GM12878 (cell line): ENCODE data around the gene ARSA. TPM values are rescaled to one million over a fixed set of nuclear protein-coding genes. Genes with fewer than 3 reads are reported as not detected.

Experiments
- ATF2 ChIP-seq: IDR thresholded peaks from 2 replicates; pipeline ENCODE4 v1.6.1; 2012; ENCODE audit warnings: low read length, inconsistent platforms
- CBFB ChIP-seq: IDR thresholded peaks from 2 replicates; pipeline ENCODE4 v1.6.1; 2016; ENCODE audit warnings: antibody characterized with exemption, low read depth
- CHD2 ChIP-seq: IDR thresholded peaks from 2 replicates; pipeline ENCODE4 v1.6.1; 2011; ENCODE audit warnings: low read depth, low read length, improper control_type of control experiment, borderline replicate concordance
- E4F1 ChIP-seq: fragments of 450-650 bp; IDR thresholded peaks from 2 replicates; pipeline ENCODE4 v1.6.1; 2018; ENCODE audit warnings: borderline replicate concordance, mild to moderate bottlenecking; ENCODE audit not compliant: partially characterized antibody
- EP300 ChIP-seq, 2 experiments: fragments of 150-350 bp in 1 of 2; IDR thresholded peaks; 2 replicates each; pipeline ENCODE4 v1.6.1; 2011 to 2012; ENCODE audit warnings: low read depth in 2 of 2, low read length in 2 of 2, borderline replicate concordance in 1 of 2, improper control_type of control experiment in 1 of 2, inconsistent platforms in 1 of 2; ENCODE audit not compliant: control insufficient read depth in 1 of 2
- HCFC1 ChIP-seq: fragments of 150-350 bp; IDR thresholded peaks from 2 replicates; pipeline ENCODE4 v1.6.1; 2014; ENCODE audit warnings: low read length
- HDAC6 ChIP-seq: fragments of 200-600 bp; sonication (generic); IDR thresholded peaks from one replicate; pipeline ENCODE4 v1.8.0; 2017; ENCODE audit warnings: antibody characterized with exemption; ENCODE audit not compliant: unreplicated experiment
- JUNB ChIP-seq: IDR thresholded peaks from 2 replicates; pipeline ENCODE4 v1.6.1; 2016; ENCODE audit warnings: antibody characterized with exemption, mild to moderate bottlenecking
- LARP7 ChIP-seq: fragments of 450-650 bp; IDR thresholded peaks from 2 replicates; pipeline ENCODE4 v1.6.1; 2017; ENCODE audit warnings: mild to moderate bottlenecking
- PAX5 ChIP-seq: IDR thresholded peaks from 2 replicates; pipeline ENCODE4 v1.6.1; 2011; ENCODE audit warnings: low read depth, low read length, borderline replicate concordance
- SMAD1 ChIP-seq: fragments of 450-650 bp; IDR thresholded peaks from 2 replicates; pipeline ENCODE4 v1.6.1; 2018; ENCODE audit warnings: mild to moderate bottlenecking, low read depth; ENCODE audit not compliant: partially characterized antibody
- SP1 ChIP-seq: IDR thresholded peaks from one replicate; pipeline ENCODE4 v1.6.1; 2011; ENCODE audit warnings: low read depth, low read length
- SREBF1 ChIP-seq: IDR thresholded peaks from 2 replicates; pipeline ENCODE4 v1.6.1; 2012; ENCODE audit warnings: mild to moderate bottlenecking, low read length
- SUZ12 ChIP-seq: fragments of 200-600 bp; sonication (generic); IDR thresholded peaks from one replicate; pipeline ENCODE4 v1.6.1; 2018; ENCODE audit warnings: antibody characterized with exemption, mild to moderate bottlenecking; ENCODE audit not compliant: unreplicated experiment
- TCF7 ChIP-seq: IDR thresholded peaks from 2 replicates; pipeline ENCODE4 v1.6.1; 2014; ENCODE audit warnings: antibody characterized with exemption, borderline replicate concordance
- USF2 ChIP-seq: IDR thresholded peaks from 2 replicates; pipeline ENCODE4 v1.6.1; 2011; ENCODE audit warnings: low read depth, low read length, improper control_type of control experiment, borderline replicate concordance
- ZNF384 ChIP-seq: IDR thresholded peaks from 2 replicates; pipeline ENCODE4 v1.6.1; 2012; ENCODE audit warnings: low read depth, mild to moderate bottlenecking, low read length, improper control_type of control experiment, borderline replicate concordance
- polyA plus RNA-seq, 11 experiments: library from polyadenylated mRNA; depleted of rRNA in 4 of 11; unstranded in 6 of 11; stranded (reverse) in 5 of 11; fragments of >200 nt; fragmentation: Nextera tagmentation in 4 of 11; fragmentation: Illumina TruSeq in 1 of 11; extraction: Ambion mirVana in 4 of 11; extraction: Trizol in 1 of 11; gene quantifications; 1 replicate in 1 of 11; 2 replicates in 10 of 11; pipeline versions ENCODE4 v1.2.1 to v1.2.3, GENCODE V29; 2011 to 2016; ENCODE audit warnings: inconsistent platforms in 2 of 11, missing spikeins in 2 of 11, low read depth in 1 of 11
- total RNA-seq, 4 experiments: library from RNA; depleted of rRNA in 3 of 4; stranded (reverse); fragments of >200 nt in 3 of 4; fragmentation: Illumina TruSeq in 1 of 4; extraction: Trizol in 1 of 4; gene quantifications; 2 replicates each; pipeline versions ENCODE4 v1.2.1 to v1.2.3, GENCODE V29; 2013 to 2021
- TF ChIP-seq, protein P1 (sequence below): IDR thresholded peaks from 2 replicates; pipeline ENCODE4 v1.6.1; 2012; ENCODE audit warnings: mild to moderate bottlenecking, low read depth, low read length
- TF ChIP-seq, protein P2 (sequence below): fragments of 150-350 bp; IDR thresholded peaks from 2 replicates; pipeline ENCODE4 v1.6.1; 2016; ENCODE audit warnings: low read depth, low read length

Gene ARSA
- total and polyA plus RNA-seq, 10 of the 15 experiments (the other 5 are each of a cell fraction or from before 2014, with no cell fraction given), result 0.39 to 26.3 (median 9.8) TPM

GRCh38 chr22:50621356-50621880, 6.5 kb downstream of the ARSA start (continued):
- TF ChIP-seq EP300 (IDR thresholded peaks at IDR 0.05; ENCODE audit: borderline replicate concordance in 1 of 2, control insufficient read depth in 1 of 2, low read depth in 2 of 2, low read length in 2 of 2) (peak in 1 of 2 experiments; percentile 42; a peak in 2 of 4 replicates), SMAD1 (no peak), PAX5 (peak; percentile 53; the same call in 1 of the 2 replicates), SUZ12 (no peak), CHD2 (no peak), E4F1 (no peak), LARP7 (no peak), CBFB (0 out of 2 replicates have a peak, but pooled peaks have one; percentile 49), HDAC6 (no peak), SREBF1 (no peak), ATF2 (peak; percentile 71; the same call in 1 of the 2 replicates), SP1 (no peak), USF2 (no peak; the same call in 1 of the 2 replicates), JUNB (peak; percentile 22; the same call in 1 of the 2 replicates), TCF7 (no peak), HCFC1 (no peak), ZNF384 (no peak)
- TF ChIP-seq, protein P1, sequence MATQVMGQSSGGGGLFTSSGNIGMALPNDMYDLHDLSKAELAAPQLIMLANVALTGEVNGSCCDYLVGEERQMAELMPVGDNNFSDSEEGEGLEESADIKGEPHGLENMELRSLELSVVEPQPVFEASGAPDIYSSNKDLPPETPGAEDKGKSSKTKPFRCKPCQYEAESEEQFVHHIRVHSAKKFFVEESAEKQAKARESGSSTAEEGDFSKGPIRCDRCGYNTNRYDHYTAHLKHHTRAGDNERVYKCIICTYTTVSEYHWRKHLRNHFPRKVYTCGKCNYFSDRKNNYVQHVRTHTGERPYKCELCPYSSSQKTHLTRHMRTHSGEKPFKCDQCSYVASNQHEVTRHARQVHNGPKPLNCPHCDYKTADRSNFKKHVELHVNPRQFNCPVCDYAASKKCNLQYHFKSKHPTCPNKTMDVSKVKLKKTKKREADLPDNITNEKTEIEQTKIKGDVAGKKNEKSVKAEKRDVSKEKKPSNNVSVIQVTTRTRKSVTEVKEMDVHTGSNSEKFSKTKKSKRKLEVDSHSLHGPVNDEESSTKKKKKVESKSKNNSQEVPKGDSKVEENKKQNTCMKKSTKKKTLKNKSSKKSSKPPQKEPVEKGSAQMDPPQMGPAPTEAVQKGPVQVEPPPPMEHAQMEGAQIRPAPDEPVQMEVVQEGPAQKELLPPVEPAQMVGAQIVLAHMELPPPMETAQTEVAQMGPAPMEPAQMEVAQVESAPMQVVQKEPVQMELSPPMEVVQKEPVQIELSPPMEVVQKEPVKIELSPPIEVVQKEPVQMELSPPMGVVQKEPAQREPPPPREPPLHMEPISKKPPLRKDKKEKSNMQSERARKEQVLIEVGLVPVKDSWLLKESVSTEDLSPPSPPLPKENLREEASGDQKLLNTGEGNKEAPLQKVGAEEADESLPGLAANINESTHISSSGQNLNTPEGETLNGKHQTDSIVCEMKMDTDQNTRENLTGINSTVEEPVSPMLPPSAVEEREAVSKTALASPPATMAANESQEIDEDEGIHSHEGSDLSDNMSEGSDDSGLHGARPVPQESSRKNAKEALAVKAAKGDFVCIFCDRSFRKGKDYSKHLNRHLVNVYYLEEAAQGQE, result no peak
- TF ChIP-seq, protein P2, sequence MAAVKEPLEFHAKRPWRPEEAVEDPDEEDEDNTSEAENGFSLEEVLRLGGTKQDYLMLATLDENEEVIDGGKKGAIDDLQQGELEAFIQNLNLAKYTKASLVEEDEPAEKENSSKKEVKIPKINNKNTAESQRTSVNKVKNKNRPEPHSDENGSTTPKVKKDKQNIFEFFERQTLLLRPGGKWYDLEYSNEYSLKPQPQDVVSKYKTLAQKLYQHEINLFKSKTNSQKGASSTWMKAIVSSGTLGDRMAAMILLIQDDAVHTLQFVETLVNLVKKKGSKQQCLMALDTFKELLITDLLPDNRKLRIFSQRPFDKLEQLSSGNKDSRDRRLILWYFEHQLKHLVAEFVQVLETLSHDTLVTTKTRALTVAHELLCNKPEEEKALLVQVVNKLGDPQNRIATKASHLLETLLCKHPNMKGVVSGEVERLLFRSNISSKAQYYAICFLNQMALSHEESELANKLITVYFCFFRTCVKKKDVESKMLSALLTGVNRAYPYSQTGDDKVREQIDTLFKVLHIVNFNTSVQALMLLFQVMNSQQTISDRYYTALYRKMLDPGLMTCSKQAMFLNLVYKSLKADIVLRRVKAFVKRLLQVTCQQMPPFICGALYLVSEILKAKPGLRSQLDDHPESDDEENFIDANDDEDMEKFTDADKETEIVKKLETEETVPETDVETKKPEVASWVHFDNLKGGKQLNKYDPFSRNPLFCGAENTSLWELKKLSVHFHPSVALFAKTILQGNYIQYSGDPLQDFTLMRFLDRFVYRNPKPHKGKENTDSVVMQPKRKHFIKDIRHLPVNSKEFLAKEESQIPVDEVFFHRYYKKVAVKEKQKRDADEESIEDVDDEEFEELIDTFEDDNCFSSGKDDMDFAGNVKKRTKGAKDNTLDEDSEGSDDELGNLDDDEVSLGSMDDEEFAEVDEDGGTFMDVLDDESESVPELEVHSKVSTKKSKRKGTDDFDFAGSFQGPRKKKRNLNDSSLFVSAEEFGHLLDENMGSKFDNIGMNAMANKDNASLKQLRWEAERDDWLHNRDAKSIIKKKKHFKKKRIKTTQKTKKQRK, result no peak
